SK-N-SH treated with all-trans-retinoic acid at 6 μM for 48 hours (cell line): ENCODE data around the gene DEGS2.

ENCODE experiments used
- ARNTL ChIP-seq: fragments of 450-650 bp; formaldehyde crosslinking; IDR thresholded peaks from 2 replicates; pipeline ENCODE4 v1.5.0; 2020; ENCODE audit warnings: low read depth, mild to moderate bottlenecking, moderate library complexity, borderline replicate concordance
- ISL1 ChIP-seq: fragments of 250-450 bp; sonication (Bioruptor Pico); IDR thresholded peaks from 2 replicates; pipeline ENCODE4 v2.1.2; 2022; ENCODE audit warnings: mild to moderate bottlenecking, moderate library complexity
- PPARA ChIP-seq: fragments of 250-450 bp; sonication (Bioruptor Pico); IDR thresholded peaks from 2 replicates; pipeline ENCODE4 v1.5.0; 2020; ENCODE audit warnings: mild to moderate bottlenecking, borderline replicate concordance
- RARB ChIP-seq: fragments of 250-450 bp; sonication (Bioruptor Pico); IDR thresholded peaks from 2 replicates; pipeline ENCODE4 v1.8.0; 2021; ENCODE audit warnings: mild to moderate bottlenecking, moderate library complexity
- ZC3H10 ChIP-seq: fragments of 250-450 bp; sonication (Bioruptor Pico); IDR thresholded peaks from 2 replicates; pipeline ENCODE4 v1.5.1; 2021; ENCODE audit warnings: mild to moderate bottlenecking, moderate library complexity
- ZFP3 ChIP-seq: fragments of 250-450 bp; sonication (Bioruptor Pico); IDR thresholded peaks from 2 replicates; pipeline ENCODE4 v1.5.0; 2020; ENCODE audit warnings: mild to moderate bottlenecking, moderate library complexity
- ZFP30 ChIP-seq: fragments of 450-650 bp; formaldehyde crosslinking; IDR thresholded peaks from 2 replicates; pipeline ENCODE4 v1.5.0; 2022; ENCODE audit warnings: mild to moderate bottlenecking, moderate library complexity
- TF ChIP-seq, protein P1 (sequence below): fragments of 250-450 bp; sonication (Bioruptor Pico); IDR thresholded peaks from 2 replicates; pipeline ENCODE4 v1.8.0; 2020; ENCODE audit warnings: mild to moderate bottlenecking, moderate library complexity, borderline replicate concordance

DNA sequence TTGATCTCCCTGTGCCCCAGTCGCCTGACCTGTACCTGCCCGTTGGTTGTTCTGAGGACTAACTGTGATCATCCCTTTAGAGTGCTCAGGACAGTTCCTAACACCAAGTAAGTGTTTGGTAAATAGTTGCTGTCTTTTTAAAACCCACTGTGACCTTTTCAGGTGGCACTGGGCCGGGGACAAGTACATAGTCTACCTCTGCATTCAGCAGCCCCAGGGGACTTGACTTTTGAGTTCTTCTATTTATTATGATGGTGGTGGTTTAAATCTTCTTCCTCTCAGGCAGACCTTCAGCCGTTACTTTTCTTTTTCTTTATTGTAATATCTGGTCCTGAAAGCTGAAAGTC lies 55.5 kb downstream of the DEGS2 start:
- TF ChIP-seq RARB (CRISPR knock-in tag) (no peak), ZFP30 (CRISPR knock-in tag) (no peak), ISL1 (CRISPR knock-in tag) (no peak), PPARA (CRISPR knock-in tag) (no peak), ARNTL (no peak), ZC3H10 (CRISPR knock-in tag) (no peak), ZFP3 (no peak)
- TF ChIP-seq, protein P1, sequence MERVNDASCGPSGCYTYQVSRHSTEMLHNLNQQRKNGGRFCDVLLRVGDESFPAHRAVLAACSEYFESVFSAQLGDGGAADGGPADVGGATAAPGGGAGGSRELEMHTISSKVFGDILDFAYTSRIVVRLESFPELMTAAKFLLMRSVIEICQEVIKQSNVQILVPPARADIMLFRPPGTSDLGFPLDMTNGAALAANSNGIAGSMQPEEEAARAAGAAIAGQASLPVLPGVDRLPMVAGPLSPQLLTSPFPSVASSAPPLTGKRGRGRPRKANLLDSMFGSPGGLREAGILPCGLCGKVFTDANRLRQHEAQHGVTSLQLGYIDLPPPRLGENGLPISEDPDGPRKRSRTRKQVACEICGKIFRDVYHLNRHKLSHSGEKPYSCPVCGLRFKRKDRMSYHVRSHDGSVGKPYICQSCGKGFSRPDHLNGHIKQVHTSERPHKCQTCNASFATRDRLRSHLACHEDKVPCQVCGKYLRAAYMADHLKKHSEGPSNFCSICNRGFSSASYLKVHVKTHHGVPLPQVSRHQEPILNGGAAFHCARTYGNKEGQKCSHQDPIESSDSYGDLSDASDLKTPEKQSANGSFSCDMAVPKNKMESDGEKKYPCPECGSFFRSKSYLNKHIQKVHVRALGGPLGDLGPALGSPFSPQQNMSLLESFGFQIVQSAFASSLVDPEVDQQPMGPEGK (CRISPR knock-in tag): no peak
